ENCODE measurements around the gene LRRC7.

DNA sequence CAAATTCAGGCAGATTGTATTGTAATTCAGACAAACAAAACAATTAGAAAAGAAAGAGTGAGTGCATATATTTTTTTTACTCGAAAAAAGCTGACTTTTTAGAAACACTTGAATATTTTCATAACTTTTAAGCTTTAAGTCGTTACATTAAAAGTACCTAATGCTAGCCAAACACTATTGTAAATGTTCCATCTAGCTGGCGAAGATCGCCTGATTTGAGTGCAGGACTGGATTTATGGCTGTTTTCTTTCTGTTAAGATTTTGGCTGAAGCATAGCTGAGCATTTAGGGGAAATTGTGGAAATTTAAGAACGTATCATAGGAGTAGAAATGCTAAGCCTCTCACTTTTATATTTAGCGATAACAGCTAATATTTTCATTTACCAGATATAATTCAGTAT lies 24.6 kb downstream of the LRRC7 start:
- TF ChIP-seq, protein P1, sequence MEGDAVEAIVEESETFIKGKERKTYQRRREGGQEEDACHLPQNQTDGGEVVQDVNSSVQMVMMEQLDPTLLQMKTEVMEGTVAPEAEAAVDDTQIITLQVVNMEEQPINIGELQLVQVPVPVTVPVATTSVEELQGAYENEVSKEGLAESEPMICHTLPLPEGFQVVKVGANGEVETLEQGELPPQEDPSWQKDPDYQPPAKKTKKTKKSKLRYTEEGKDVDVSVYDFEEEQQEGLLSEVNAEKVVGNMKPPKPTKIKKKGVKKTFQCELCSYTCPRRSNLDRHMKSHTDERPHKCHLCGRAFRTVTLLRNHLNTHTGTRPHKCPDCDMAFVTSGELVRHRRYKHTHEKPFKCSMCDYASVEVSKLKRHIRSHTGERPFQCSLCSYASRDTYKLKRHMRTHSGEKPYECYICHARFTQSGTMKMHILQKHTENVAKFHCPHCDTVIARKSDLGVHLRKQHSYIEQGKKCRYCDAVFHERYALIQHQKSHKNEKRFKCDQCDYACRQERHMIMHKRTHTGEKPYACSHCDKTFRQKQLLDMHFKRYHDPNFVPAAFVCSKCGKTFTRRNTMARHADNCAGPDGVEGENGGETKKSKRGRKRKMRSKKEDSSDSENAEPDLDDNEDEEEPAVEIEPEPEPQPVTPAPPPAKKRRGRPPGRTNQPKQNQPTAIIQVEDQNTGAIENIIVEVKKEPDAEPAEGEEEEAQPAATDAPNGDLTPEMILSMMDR (IDR thresholded peaks at IDR 0.05), result no peak
- TF ChIP-seq POLR2A (IDR thresholded peaks at IDR 0.05), result no peak
